ENCODE results near the gene PCLAF.

DNA sequence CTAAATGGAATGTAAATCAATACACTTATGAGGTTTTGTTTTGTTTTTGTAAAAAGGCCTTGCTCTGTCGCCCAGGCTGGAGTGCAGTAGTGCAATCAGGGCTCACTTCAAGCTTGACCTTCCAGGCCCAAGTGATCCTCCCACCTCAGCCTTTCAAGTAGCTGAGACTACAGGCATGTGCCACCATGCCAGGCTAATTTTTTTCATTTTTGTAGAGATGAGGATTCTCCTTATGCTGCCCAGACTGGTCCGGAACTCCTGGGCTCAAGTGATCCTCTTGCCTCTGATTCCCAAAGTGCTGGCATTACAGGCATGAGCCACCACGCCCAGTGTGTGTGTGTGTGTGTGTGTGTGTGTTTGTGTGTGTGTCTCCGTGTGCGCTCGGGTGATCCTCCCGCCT is 5.0 kb upstream of the PCLAF start:
- TF ChIP-seq, protein P1, sequence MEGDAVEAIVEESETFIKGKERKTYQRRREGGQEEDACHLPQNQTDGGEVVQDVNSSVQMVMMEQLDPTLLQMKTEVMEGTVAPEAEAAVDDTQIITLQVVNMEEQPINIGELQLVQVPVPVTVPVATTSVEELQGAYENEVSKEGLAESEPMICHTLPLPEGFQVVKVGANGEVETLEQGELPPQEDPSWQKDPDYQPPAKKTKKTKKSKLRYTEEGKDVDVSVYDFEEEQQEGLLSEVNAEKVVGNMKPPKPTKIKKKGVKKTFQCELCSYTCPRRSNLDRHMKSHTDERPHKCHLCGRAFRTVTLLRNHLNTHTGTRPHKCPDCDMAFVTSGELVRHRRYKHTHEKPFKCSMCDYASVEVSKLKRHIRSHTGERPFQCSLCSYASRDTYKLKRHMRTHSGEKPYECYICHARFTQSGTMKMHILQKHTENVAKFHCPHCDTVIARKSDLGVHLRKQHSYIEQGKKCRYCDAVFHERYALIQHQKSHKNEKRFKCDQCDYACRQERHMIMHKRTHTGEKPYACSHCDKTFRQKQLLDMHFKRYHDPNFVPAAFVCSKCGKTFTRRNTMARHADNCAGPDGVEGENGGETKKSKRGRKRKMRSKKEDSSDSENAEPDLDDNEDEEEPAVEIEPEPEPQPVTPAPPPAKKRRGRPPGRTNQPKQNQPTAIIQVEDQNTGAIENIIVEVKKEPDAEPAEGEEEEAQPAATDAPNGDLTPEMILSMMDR (IDR thresholded peaks at IDR 0.05; ENCODE audit: low read length) = no peak
- no peak for TF ChIP-seq EZH2 (IDR thresholded peaks at IDR 0.05; ENCODE audit: borderline replicate concordance, low read length)

Measured in OCI-LY1 (cell line).